Measurements from ENCODE around the gene EXOC6. TPM values are rescaled to one million over a fixed set of nuclear protein-coding genes. Genes with fewer than 3 reads are reported as not detected.

Gene EXOC6
- total and polyA plus RNA-seq, 10 donors, result 7.0 to 40.0 (median 25.4) TPM

- Histone ChIP-seq H3K9me3 (no peaks in the 10 kb centered on the region), H3K36me3 (no peaks in the 10 kb centered on the region), H3K27ac (no peak overlapping the region), H3K27me3 (replicated peaks in 1 of 7) (peaks cover 9 to 100% (median 76%) of the 10 kb centered on the region in 7 donors), H3K4me1 (peaks cover 35 to 53% (median 42%) of the 10 kb centered on the region in 6 donors), H3K4me3 (peak overlapping the region; percentile 4 to 68 (median 39))
- WGBS, 5 donors, result 0 to 2% (median 1%) methylated on average over 26 to 40 of the region's 40 CpGs
- no peak for TF ChIP-seq CTCF (IDR thresholded peaks at IDR 0.05 in 8 of 11, conservative IDR thresholded peaks at IDR 0.05 in 3 of 11)
- no peak for TF ChIP-seq POLR2A (IDR thresholded peaks at IDR 0.05)
- TF ChIP-seq POLR2AphosphoS5 (IDR thresholded peaks at IDR 0.05), result no peak
- DNase-seq, result no peak
- intact Hi-C loops (cut with DNase I; ENCODE audit: low total_unique reads), result no loop called here
Observed at GRCh38 chr10:93074147-93074596, 225.9 kb downstream of the EXOC6 start.

GRCh38 chr10:93074597-93075368 is 226.5 kb downstream of the EXOC6 start:
- 1 to 10% (median 4%) methylated on average over 33 to 67 of the region's 67 CpGs for WGBS, 5 donors
- TF ChIP-seq POLR2A (IDR thresholded peaks at IDR 0.05), result no peak
- no peak for TF ChIP-seq CTCF (IDR thresholded peaks at IDR 0.05 in 8 of 11, conservative IDR thresholded peaks at IDR 0.05 in 3 of 11)
- TF ChIP-seq POLR2AphosphoS5 (IDR thresholded peaks at IDR 0.05), result no peak
- Histone ChIP-seq H3K4me1 (peaks cover 35 to 50% (median 41%) of the 10 kb centered on the region in 6 donors), H3K27me3 (replicated peaks in 1 of 7) (peaks cover 9 to 100% (median 75%) of the 10 kb centered on the region in 7 donors), H3K9me3 (no peaks in the 10 kb centered on the region), H3K27ac (no peak overlapping the region), H3K36me3 (no peaks in the 10 kb centered on the region), H3K4me3 (peak overlapping the region in 7 of 8 donors; percentile 34 to 68 (median 40))
- intact Hi-C loops (cut with DNase I; ENCODE audit: low total_unique reads), result no loop called here
- no peak for DNase-seq

GRCh38 chr10:93075369-93076221 is 227.3 kb downstream of the EXOC6 start:
- intact Hi-C loops (cut with DNase I; ENCODE audit: low total_unique reads), result no loop called here
- H3K9me3 ChIP-seq, result no peaks in the 10 kb centered on the region
- H3K4me3 ChIP-seq, result peak overlapping the region in 2 of 8 donors; percentile 38 to 68
- H3K36me3 ChIP-seq, result no peaks in the 10 kb centered on the region
- H3K27me3 ChIP-seq (replicated peaks in 1 of 7), result peaks cover 9 to 100% (median 73%) of the 10 kb centered on the region in 7 donors
- TF ChIP-seq POLR2A (IDR thresholded peaks at IDR 0.05), result no peak
- no peak for TF ChIP-seq CTCF (IDR thresholded peaks at IDR 0.05 in 8 of 11, conservative IDR thresholded peaks at IDR 0.05 in 3 of 11)
- TF ChIP-seq POLR2AphosphoS5 (IDR thresholded peaks at IDR 0.05), result no peak
- DNase-seq, result no peak
- WGBS, 5 donors, result 22 to 41% (median 24%) methylated on average over 19 to 25 of the region's 25 CpGs
- H3K4me1 ChIP-seq, result peaks cover 35 to 58% (median 47%) of the 10 kb centered on the region in 6 donors
- H3K27ac ChIP-seq, result no peak overlapping the region
